ENCODE results near the gene P3H2.
A peak's percentile ranks its signal among the peaks of the same experiment; 100 is the strongest.

P3H2 gene

DNA sequence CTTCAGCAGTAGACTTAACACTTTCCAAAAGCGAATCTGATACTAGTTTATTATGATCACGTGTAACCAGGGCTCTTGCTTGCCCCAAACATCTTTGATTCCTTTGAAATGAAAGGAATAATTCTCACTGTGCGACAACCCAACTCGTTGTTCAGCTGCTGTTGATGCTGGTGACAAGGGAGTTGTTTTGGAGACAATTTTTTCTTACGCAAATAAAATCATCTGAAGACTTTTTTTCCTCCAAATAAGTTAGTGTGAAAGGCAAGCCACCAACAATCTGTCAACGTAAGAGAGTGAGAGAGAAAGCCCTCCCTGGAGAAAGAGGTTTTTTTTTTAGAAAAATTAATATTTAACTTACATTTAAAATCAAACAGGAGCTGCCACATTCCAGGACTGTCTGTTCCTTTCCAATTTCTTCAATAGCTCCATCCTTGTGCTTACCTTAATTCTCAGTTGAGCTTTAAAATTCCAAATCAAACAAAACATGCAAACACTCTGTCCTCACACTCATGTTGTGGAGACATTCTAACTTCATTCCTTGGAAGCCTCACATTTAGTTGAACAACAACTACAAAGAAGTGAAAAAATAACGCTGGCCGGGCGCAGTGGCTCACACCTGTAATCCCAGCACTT is 4.9 kb upstream of the P3H2 start:
- no peak for DNase-seq (ENCODE audit: low spot score)

DNA sequence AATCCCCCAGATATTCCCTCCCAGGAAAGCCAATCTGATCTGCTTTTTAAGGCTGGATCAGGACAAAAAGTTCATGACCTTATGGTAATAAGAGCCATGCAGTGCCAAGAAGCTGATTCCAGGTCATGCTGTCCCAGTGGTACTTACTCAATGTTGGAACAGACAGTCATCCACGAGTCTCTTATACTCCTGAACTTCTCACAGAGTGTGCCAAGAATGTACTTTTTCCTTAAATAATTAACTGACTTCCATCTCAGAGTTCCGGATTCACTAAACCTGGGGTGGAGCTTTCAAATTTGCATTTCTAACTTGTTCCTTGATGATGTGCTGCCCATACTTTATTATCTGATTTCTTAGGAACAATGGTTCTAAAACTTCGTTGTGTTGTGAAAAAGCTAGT is 3.4 kb upstream of the P3H2 start:
- DNase-seq (ENCODE audit: low spot score) = no peak

DNA sequence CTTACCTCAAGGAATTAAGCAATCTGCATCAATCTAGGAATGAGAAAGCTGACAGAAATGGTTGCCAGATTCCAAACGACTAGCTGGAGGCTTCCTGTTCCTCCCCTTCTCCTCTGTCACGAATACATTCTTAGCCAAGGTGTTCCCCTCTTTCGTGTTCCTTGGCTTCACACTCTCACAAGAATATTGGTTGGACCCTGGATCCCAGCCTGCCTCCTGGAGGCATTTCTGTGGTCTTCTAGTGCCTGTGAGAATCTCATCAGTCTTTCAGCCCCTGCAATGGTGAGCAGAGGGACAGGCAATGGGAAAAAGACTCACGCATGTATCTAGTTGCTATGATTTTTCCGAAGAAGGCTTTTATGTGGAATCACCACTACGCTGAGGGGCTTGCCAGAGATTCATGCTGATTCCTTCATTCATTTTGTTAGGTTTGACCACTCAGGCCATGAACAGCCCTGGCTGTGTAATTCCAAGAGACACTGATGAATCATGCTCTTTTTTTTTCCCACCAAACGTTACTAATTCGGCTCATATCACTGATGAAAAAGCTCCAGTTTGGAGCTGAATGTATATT is 1.6 kb upstream of the P3H2 start:
- DNase-seq (ENCODE audit: low spot score) = no peak

DNA sequence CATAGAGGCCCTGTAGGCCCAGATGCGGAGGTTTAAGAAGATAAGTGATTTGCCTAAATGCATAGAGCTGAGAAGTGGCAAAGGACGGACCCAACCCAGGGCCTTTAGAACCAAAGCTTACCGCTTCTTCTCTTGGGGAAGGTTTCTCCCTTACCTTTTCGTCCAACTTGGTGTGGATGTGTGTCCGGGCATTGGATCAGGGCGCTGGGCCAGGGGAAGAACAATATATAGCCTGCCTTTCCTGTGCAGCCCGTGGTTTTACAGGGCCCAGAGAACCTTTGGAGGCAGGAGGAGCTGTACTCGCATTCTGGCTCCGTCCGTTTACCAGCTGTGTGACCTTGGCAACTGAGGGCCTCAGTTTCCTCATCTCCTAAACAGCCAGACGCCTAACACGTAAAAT is 686 bp upstream of the P3H2 start:
- no peak for DNase-seq (ENCODE audit: low spot score)

DNA sequence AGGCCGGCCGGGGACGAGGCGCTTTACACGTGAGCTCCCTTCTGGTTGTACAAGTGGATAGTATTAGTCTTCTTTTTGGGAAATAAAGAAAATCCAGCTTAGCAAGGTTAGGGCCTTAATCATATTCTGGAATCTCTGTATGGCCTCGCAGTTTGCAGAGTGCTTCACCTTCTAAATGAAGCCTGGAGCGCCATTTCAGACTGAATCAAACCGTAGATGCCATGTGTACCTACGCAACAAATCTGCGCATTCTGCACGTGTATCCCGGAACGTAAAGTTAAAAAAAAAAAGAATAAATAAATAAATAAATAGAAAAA is 322 bp upstream of the P3H2 start:
- no peak for DNase-seq (ENCODE audit: low spot score)

DNA sequence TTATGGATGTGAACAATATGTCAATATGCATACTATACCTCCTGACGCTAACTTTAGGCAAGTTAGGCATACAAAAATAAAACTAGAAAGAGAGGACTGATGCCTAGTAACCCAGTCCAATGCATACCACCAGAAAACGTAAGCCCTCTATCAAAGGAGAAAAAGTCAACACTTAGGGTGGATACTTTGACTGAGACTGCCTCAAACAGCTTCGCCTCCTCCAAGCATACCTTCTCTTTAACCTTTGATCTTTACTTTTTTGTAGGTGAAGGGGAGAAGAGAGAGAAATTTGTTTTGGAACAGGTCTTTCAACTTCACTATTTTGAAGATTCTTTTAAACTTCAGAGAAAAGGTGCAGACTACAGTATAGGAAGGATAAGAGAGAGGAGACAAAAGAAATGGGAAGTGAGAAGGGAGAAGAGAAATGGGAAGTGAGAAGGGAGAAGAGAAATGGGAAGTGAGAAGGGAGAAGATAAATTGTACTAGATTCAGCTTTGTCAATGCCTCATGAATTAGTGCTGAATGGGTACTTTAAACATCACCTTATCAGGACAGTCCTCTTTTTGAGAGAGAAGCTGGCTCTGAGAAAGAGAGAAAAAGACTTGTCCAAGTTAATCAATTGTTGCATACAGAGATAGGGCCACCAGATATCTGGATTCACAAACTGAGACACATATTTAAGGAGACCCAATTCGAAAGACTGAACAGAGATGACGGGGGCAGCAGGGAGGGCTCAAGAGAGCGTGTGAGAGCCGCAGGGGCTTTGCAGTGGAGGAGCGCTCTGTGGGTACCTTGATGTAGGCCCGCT is 1.0 kb downstream of the P3H2 start:
- DNase-seq (ENCODE audit: low spot score) = peak; percentile 55

DNA sequence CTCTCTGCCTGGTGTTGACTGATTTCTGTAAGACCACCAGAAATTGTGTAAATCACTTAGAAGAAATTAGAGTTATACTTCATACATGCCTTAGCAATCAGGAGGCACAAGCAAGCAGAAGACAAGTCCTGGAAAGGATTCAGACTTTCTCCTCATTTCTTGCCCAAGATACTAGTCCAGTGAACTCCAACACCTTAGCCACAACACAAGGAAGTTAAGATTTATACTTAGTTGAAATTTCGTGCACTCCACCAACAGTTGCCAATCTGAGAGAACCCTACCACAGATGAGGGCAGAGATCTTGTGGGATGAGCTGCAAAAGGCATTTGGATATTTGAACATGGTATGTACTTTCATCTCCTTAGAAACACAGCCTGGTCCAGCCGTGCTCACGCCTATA is 2.3 kb downstream of the P3H2 start:
- no peak for DNase-seq (ENCODE audit: low spot score)

DNA sequence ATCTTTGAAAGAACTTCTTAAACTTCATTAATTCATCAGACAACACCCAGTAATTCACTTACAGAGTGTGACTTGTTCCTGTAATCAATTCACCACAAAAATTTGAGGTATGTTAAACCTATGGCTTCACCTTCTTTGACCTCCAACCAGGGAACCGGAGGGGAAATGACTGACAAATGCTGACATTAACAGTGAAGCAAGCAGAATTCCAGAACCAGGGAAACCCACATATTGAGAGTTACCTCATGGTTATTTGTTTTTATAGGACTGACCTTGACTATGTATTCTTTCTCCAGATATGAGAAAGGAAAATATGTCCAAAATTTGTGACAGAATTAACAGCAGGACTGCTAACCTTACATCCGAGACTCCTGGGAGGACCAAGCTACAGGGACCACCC is 2.7 kb downstream of the P3H2 start:
- no peak for DNase-seq (ENCODE audit: low spot score)

DNA sequence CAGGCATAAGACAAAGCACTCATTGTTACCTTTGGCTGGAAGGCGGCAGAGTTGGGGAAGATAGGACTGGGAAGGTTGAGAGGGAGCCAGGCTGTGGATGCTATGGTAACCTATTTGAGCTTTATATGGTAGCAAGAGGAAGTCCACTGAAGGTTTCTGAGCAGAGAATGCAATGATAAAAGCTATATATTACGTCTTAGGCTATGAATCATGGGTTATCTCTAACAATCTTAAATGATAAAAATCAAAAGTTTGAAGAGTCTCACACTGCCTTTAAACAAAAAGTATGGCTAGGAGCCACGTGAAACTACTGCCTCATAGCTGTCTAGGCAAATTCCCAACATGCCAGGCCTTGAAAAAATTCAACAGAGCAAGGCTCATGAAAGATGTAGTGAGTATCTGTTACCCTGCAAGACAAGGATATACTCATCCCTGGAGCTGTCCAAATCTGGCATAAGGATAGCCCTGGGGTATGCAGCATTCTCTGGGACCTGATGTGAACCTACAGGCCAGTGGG is 4.1 kb downstream of the P3H2 start:
- DNase-seq (ENCODE audit: low spot score) = no peak

DNA sequence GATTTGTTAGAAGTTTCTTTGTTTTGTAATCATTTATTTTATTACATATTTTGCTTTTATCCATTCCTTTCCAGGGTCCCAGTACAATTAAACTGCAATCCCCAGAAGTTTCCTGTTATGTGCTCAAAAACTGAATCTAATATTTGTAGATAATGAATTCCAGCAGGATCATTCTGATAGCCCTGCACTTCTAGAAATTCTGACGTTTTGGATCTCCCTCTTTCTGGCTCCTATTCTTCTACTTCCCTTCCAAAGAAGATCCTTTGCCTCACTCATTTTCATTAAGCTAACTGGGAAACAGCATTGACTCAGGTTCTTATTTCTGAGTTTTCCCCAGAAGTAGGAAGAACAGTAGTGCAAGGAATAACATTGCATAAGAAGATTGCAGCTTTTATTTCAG is 9.9 kb downstream of the P3H2 start:
- no peak for DNase-seq (ENCODE audit: low spot score)

DNA sequence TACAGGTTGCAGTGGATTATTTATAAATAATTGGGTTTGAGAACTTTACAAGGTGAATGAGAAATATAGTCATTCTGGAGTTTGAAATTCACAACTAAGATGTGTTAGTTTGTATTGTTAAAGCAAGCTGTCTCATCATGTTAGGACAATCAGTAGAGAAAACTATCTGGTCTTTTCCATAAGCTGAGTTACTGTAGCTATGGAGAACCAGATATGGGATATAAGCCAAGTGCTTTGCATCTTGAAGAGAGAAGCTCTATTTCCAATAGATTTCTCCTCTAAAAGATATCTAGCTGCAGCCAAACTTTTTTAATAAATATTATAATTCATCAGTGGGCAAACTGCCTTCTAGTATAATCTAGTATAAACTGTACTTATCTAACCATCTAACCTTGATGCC is 11.3 kb downstream of the P3H2 start:
- DNase-seq (ENCODE audit: low spot score) = no peak

DNA sequence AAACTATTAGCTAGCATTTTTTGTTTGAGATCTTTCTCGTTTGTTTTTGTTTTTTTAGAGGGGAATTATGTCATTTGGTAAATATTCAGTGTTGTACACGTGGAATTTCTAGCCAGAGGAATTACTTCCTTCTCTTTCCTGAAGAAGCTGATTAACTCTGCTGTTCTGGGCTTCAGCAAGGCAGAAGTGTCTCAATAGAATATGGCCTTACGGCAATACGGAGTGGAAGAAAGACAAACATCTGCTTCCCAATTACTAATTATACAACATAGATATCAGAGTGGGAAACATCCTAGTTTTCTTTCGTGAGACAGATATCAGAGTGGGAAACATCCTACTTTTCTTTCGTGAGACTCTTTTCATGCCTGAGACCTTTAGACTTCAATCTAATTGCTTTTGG is 11.9 kb downstream of the P3H2 start:
- DNase-seq (ENCODE audit: low spot score) = no peak

DNA sequence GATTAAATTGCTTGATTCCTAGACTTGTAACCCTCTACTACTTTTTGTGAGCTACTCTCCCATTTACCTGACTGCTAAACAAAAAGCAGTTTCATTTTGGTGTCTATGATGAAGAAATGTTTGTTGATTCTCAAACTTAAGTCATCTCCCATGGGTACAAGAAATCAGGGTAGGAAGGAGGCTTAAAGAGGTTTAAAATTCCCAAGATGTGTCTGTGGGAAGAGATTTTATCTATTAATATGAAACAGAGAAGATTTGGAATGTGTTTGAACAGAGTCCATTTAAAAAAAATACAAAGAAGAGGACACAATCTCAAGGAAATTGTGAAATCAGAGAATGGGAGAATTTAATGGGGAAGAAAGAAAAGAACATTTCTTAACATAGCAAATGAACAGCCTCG is 14.8 kb downstream of the P3H2 start:
- DNase-seq (ENCODE audit: low spot score) = no peak

DNA sequence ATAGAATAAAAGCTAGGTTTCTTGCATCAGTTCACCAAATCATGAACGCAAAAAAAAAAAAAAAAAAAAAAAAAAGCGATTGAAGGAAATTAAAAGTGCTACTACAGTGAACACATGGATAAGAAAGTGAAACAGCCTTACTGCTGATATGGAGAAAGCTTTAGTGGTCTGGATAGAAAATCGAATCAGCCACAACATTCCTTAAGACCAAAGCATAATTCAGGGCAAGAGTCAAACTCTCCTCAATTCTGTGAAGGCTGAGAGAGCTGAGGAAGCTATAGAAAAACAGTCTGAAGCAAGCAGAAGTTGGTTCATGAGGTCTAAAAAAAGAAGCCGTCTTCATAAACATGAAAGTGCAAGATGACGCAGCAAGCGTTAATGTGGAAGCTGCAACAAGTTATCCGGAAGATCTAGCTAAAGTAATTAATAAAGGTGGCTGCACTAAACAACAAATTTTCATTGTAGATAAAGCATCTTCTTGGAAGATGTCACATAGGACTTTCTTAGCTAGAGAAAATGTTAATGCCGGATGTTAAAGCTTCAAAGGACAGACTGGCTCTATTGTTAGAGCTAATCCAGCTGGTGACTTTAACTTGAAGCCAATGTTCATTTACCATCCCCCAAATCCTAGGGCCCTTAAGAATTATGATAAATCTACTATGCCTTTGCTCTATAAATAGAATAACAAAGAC is 19.2 kb downstream of the P3H2 start:
- DNase-seq (ENCODE audit: low spot score) = peak; percentile 69

DNA sequence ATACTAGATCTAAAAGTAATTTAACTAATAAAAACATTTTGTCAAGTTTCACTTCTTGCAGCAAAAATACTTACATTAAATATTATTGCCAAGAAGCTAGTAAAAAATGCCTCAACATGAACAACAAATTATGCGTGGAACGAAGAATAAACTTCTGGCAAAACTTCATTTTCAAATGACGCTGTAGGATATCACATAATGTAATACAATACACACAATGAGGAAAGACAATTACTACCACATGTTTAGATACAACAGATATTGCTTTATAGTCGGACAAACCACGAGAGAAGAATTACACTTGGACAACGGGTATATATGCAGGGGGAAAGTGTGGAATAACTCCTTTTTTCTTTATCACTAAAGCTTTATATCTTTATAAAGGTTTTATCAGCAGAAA is 21.6 kb downstream of the P3H2 start:
- no peak for DNase-seq (ENCODE audit: low spot score)

DNA sequence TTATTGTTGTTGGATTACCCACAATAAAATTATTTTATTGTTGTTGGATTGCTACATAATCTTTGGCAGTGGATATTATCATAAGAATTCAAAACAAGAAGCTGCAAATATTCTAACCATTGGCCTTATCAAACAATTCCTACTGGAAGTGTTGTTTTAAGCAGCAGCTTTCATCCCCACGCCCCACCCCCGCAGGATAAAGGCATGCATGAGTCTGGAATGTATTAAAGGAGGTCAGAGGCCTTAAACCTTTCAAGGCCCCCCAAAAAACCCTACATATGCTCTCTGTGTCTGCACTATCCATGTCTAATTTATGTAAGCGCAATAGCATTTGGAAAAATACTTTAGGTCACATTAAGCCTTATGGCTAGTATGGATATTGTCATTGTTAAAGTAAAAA is 23.1 kb downstream of the P3H2 start:
- no peak for DNase-seq (ENCODE audit: low spot score)

DNA sequence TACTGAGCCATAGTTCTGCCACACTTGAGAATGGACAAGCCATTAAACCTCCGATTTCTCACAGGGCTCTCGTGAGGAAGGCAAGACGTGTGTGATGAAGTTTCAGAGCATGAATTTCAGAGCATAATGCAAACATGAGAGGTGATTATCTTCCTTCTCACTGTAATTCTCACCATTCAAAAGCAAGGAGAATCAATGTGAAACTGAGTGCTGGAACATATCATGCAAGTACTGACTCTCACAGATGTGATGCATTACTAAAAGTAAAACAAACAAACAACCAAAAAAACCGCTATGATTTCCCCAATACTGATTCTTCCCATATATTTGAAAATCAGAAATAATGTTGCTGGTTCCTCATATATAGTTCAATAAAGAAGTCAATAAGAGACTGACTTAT is 23.7 kb downstream of the P3H2 start:
- no peak for DNase-seq (ENCODE audit: low spot score)

DNA sequence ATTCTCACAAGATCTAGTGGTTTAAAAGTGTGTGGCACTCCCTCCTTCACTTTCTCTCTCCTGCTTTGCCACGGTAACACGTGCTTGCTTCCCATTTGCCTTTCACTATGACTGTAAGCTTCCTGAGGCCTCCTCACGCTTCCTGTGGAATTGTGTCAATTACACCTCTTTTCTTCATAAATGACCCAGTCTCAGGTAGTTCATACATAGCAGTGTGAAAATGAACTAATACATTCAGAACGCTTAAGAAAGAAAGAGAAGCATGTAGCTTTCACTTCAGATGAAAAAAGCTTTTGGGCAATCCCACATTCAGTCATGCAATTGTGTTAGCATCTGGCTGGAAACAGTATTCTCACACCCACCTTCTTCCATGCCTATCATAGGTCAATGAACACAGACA is 24.4 kb downstream of the P3H2 start:
- DNase-seq (ENCODE audit: low spot score) = no peak

DNA sequence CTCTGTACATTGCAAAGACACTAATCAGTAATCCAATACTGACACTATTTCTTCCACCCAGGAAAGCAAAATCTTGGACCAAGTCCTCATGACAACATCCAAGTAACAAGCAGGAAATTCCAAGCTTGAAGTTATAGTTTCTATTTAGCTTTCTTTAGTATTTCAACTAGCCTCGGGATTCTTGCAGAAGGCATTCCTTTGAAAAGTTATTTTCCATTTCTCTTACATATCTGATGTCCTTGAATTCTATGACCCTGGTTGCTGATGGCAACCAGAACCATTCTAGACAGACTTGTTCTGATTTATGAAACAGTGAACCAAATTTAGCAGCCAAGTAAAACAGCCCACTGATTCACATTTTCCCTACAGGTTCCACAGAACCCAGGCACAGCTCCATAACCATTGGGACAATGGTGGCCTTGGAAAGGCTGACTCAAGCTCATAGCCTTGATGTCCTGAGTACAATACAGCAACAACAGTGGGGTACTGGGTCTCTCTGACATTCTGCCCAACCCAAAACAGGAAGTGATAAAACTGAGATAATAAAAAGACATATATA is 26.5 kb downstream of the P3H2 start:
- DNase-seq (ENCODE audit: low spot score) = no peak

DNA sequence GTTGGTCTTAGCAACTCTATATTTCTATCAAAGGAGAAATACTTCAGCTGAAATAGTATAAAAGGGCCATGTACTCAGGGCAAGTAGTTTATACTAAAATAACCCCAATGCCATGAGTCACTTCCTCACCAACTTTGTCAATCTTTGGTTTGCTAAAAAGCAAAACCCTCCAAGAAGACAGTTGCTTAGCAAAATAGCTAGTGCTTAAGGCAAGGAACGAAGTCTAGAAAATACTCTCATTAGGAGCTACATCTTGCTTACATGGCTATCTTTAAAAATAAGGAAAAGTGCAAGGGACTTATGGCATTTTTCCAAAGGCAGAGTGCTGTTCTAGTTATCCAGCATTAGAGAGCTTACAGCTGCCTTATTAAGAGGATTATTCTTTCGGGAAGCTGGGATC is 28.4 kb downstream of the P3H2 start:
- DNase-seq (ENCODE audit: low spot score) = no peak

DNA sequence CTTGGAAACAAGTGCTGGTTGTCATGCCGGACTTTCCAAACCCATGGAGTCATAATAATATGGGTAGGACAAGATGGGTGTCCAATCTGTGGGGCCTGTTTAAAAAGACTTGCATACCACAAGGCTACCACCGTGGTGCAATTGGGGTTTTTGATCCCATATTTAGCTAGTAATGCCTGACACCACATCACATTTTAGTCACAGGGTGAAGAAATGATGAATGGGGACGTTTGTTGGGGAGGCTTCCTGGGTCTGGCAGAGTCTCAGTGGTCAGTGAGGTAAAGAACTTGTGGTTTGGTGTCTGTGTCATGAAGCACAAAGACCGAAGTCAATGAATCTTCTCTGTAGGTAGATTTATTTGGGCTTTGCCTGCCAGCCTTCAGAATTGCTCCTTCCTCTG is 31.0 kb downstream of the P3H2 start:
- DNase-seq (ENCODE audit: low spot score) = no peak

DNA sequence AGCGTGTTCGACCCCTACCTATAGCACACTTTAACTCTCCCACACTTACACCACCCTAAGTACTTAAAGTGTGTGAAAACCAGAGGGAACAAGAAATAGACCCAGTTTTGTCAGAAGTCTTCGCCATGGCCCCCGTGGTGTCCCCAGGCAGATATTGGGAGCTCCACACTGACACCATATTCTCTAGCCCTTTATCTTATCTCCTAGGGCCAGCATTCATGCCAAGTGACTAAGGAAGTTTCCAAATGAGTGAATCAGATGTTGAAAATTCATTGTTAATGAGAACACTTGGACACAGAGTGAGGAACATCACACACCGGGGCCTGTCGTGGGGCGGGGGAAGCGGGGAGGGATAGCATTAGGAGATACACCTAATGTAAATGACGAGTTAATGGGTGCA is 31.8 kb downstream of the P3H2 start:
- no peak for DNase-seq (ENCODE audit: low spot score)

DNA sequence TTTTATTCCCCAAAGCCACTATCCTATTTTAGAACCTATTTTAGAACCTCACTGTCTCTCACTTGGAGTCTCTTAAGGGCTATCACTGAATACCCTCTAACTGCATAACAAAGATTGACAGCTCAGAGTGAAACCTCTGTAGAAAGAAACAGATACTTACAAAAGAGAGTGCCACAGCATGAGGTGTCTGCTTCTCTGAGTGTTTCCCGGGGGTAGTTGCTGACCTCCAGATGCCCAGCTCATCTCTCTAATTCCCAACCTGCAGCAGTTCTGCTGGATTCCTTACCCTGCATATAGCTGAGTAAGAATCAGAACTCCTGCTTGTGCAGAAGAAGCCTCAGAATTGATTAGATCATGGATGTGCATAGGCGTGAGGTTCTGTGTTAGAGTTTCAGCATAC is 34.5 kb downstream of the P3H2 start:
- DNase-seq (ENCODE audit: low spot score) = no peak
